ENCODE results near the gene OR2S2. TPM values are rescaled to one million over a fixed set of nuclear protein-coding genes. Genes with fewer than 3 reads are reported as not detected.

The OR2S2 gene
- total and polyA plus RNA-seq, 2 of the 4 experiments (the other 2 are of a cell fraction), result 0.46 to 0.90 TPM

- Histone ChIP-seq H2BK120ac (ENCODE audit: low read depth, low read length) (peak overlapping the region; percentile 16; the same call in 1 of the 2 replicates), H3K4me2 (ENCODE audit: low read depth, low read length) (no peak overlapping the region), H2BK15ac (ENCODE audit: low read depth, low read length) (peak overlapping the region; percentile 12; the same call in 2 of the 3 replicates), H3K18ac (ENCODE audit: low read depth, low read length) (no peak overlapping the region), H3K4ac (ENCODE audit: low read depth, low read length) (no peak overlapping the region), H3K14ac (replicated peaks; ENCODE audit: low read depth, low read length) (no peak overlapping the region), H3K9ac (ENCODE audit: low read depth, low read length) (no peak overlapping the region), H3K79me1 (ENCODE audit: low read depth in 1 of 2, low read length in 2 of 2) (peaks cover 0 to 19% of the 10 kb centered on the region in 2 experiments; a peak in 2 of 4 replicates), H3K9me3 (ENCODE audit: control insufficient read depth, insufficient read depth, low read length) (no peaks in the 10 kb centered on the region), H2BK20ac (ENCODE audit: low read depth, low read length) (no peak overlapping the region; the same call in 1 of the 2 replicates), H2BK5ac (ENCODE audit: low read depth, low read length, poor library complexity, severe bottlenecking) (no peak overlapping the region), H3K36me3 (ENCODE audit: control insufficient read depth, insufficient read depth, low read length) (no peaks in the 10 kb centered on the region), H2AK9ac (replicated peaks; ENCODE audit: low read depth, low read length, poor library complexity) (no peak overlapping the region), H4K91ac (ENCODE audit: insufficient read depth, low read depth, low read length) (no peak overlapping the region; the same call in 1 of the 2 replicates), H3K4me1 (ENCODE audit: control insufficient read depth, insufficient read depth, low read length) (peaks cover 21% of the 10 kb centered on the region), H4K8ac (ENCODE audit: low read depth in 2 of 2, low read length in 2 of 2) (peak overlapping the region in 1 of 2 experiments; percentile 22; a peak in 1 of 4 replicates), H3K9me1 (ENCODE audit: insufficient read depth, low read length) (peaks cover 12% of the 10 kb centered on the region), H2AFZ (replicated peaks; ENCODE audit: low read length, poor library complexity) (peak overlapping the region; percentile 26), H3K27ac (ENCODE audit: insufficient read depth, low read length) (no peak overlapping the region), H2AK5ac (ENCODE audit: low read depth, low read length) (peak overlapping the region; percentile 10), H3K56ac (ENCODE audit: extremely low read depth, insufficient read depth, low read length) (no peak overlapping the region), H3K23ac (ENCODE audit: low read depth, low read length) (no peak overlapping the region), H3K4me3 (ENCODE audit: insufficient read depth, low read depth, low read length) (no peak overlapping the region), H3K27me3 (ENCODE audit: control insufficient read depth, insufficient read depth, low read length) (no peaks in the 10 kb centered on the region), H4K20me1 (ENCODE audit: insufficient read depth, low read length) (no peaks in the 10 kb centered on the region), H4K5ac (ENCODE audit: low read depth, low read length) (no peak overlapping the region)
- TF ChIP-seq RAD21 (IDR thresholded peaks at IDR 0.05; ENCODE audit: low read length), result no peak
- no peak for TF ChIP-seq CHD1 (IDR thresholded peaks at IDR 0.05; ENCODE audit: low read depth, low read length)
- TF ChIP-seq CEBPB (IDR thresholded peaks at IDR 0.05; ENCODE audit: low read depth, low read length), result no peak
- no peak for TF ChIP-seq MXI1 (IDR thresholded peaks at IDR 0.05; ENCODE audit: borderline replicate concordance, low read depth, low read length)
- no peak for TF ChIP-seq RFX5 (IDR thresholded peaks at IDR 0.05; ENCODE audit: low read depth, low read length)
- TF ChIP-seq FOS (IDR thresholded peaks at IDR 0.05; ENCODE audit: low read depth, low read length), result no peak
- no peak for TF ChIP-seq MAZ (IDR thresholded peaks at IDR 0.05; ENCODE audit: borderline replicate concordance, low read depth, low read length)
- TF ChIP-seq BHLHE40 (IDR thresholded peaks at IDR 0.05; ENCODE audit: low read depth, low read length), result no peak
- 90% methylated on average over 5 of the region's 10 CpGs; no CpG with 5 or more reads in 1 of the 2 experiments for WGBS, 2 experiments (ENCODE audit: extremely low coverage in 2 of 2, insufficient read length in 1 of 2)
- BruUV-seq (replicated peaks), result no TSS peak
- ATAC-seq (ENCODE audit: low read depth), result no peak
- intact Hi-C loops (cut with micrococcal nuclease), result no loop called here
- in situ Hi-C loops (cut with MboI; ENCODE audit: low sequenced_read_pairs), result no loop called here
- no peak for DNase-seq
- ChIA-PET CTCF (interaction anchor here (0.6 kb wide), 1 partner anchor 9 kb away, joined by 4 read pairs; no protein-coding TSS in a partner anchor), POLR2A (ENCODE audit: unreplicated experiment) (no interaction called here)
- dilution Hi-C loops (cut with HindIII; ENCODE audit: low sequenced_read_pairs, unreplicated experiment), result no loop called here
Measured at GRCh38 chr9:35912791-35913400, 45.1 kb downstream of the OR2S2 start.

All from IMR-90 (cell line).